ENCODE results near the gene PGM2L1. TPM values are rescaled to one million over a fixed set of nuclear protein-coding genes. Genes with fewer than 3 reads are reported as not detected.

Gene PGM2L1
- total and polyA plus RNA-seq, 8 donors, result under 0.01 to 12.5 (median 2.5) TPM

- no peak for DNase-seq
- WGBS, 5 donors, result 79 to 92% (median 87%) methylated on average over 1 of the region's 1 CpG
- H3K9me3 ChIP-seq, result peaks cover 0 to 25% (median 11%) of the 10 kb centered on the region in 4 donors
- peaks cover 0 to 31% (median 13%) of the 10 kb centered on the region in 4 donors for H3K4me1 ChIP-seq
- no peak overlapping the region for H3K4me3 ChIP-seq
- H3K27me3 ChIP-seq, result no peaks in the 10 kb centered on the region
- no peak for TF ChIP-seq EP300 (IDR thresholded peaks at IDR 0.05)
- no peak for TF ChIP-seq POLR2AphosphoS5 (IDR thresholded peaks at IDR 0.05)
- TF ChIP-seq, protein P1, sequence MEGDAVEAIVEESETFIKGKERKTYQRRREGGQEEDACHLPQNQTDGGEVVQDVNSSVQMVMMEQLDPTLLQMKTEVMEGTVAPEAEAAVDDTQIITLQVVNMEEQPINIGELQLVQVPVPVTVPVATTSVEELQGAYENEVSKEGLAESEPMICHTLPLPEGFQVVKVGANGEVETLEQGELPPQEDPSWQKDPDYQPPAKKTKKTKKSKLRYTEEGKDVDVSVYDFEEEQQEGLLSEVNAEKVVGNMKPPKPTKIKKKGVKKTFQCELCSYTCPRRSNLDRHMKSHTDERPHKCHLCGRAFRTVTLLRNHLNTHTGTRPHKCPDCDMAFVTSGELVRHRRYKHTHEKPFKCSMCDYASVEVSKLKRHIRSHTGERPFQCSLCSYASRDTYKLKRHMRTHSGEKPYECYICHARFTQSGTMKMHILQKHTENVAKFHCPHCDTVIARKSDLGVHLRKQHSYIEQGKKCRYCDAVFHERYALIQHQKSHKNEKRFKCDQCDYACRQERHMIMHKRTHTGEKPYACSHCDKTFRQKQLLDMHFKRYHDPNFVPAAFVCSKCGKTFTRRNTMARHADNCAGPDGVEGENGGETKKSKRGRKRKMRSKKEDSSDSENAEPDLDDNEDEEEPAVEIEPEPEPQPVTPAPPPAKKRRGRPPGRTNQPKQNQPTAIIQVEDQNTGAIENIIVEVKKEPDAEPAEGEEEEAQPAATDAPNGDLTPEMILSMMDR (IDR thresholded peaks at IDR 0.05), result no peak
- no peak for TF ChIP-seq POLR2A (IDR thresholded peaks at IDR 0.05)
- intact Hi-C loops (cut with DNase I; ENCODE audit: low total_unique reads), result no loop called here
- H3K36me3 ChIP-seq, result no peaks in the 10 kb centered on the region
- peak overlapping the region in 2 of 5 donors; percentile 13 to 47 for H3K27ac ChIP-seq
These were observed 79.8 kb downstream of the PGM2L1 start for GRCh38 chr11:74318241-74318932.

DNA sequence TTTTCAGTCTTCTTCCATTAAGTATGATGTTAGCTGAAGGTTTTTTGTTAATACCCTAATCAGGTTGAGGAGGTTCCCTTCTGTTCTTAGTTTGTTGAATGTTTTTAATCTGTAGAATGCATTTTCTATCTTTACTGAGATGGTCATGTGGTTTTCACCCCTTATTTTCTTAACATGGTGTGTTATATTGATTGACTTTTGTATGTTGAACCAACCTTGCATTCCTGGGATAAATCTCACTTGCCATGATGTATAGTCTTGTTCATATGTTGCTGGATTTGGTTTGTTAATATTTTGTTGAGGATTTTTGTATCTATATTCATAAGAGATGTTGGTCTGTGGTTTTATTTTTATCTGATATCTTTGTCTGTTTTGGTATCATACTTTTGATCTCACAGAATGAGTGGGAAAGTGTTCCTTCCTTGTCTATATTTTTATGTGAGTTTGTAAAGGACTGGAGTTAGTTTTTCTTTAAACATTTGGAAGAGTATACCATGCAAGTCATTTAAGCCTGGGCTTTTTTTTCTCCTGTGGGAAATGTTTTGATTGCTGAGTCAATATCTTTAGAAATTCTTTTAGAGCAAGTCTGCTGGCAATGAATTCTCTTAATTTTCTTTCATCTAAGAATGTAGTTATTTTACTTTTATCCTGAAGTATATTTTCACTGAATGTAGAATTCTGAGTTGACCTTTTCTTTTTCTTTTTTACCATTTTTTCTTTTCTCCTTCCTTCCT lies 81.3 kb downstream of the PGM2L1 start:
- H3K4me1 ChIP-seq, result peaks cover 0 to 21% (median 5%) of the 10 kb centered on the region in 4 donors
- no peak overlapping the region for H3K4me3 ChIP-seq
- TF ChIP-seq, protein P1 (IDR thresholded peaks at IDR 0.05), result no peak
- no peaks in the 10 kb centered on the region for H3K36me3 ChIP-seq
- no peak for DNase-seq
- H3K9me3 ChIP-seq, result peaks cover 0 to 25% (median 11%) of the 10 kb centered on the region in 4 donors
- intact Hi-C loops (cut with DNase I; ENCODE audit: low total_unique reads), result no loop called here
- H3K27ac ChIP-seq, result no peak overlapping the region
- no peaks in the 10 kb centered on the region for H3K27me3 ChIP-seq

- H3K4me3 ChIP-seq, result no peak overlapping the region
- intact Hi-C loops (cut with DNase I; ENCODE audit: low total_unique reads), result no loop called here
- WGBS, 5 donors, result 86 to 97% (median 90%) methylated on average over 1 of the region's 1 CpG
- peaks cover 0 to 23% (median 10%) of the 10 kb centered on the region in 4 donors for H3K9me3 ChIP-seq
- H3K27ac ChIP-seq, result no peak overlapping the region
- peaks cover 0 to 16% (median 5%) of the 10 kb centered on the region in 3 donors for H3K27me3 ChIP-seq
- H3K4me1 ChIP-seq, result peaks cover 10 to 16% (median 11%) of the 10 kb centered on the region in 4 donors
- H3K36me3 ChIP-seq, result no peaks in the 10 kb centered on the region
- TF ChIP-seq, protein P1 (IDR thresholded peaks at IDR 0.05), result no peak
- TF ChIP-seq EP300 (IDR thresholded peaks at IDR 0.05) (no peak), POLR2A (IDR thresholded peaks at IDR 0.05) (no peak), POLR2AphosphoS5 (IDR thresholded peaks at IDR 0.05) (no peak)
- DNase-seq, result no peak
These were observed 85.9 kb downstream of the PGM2L1 start for GRCh38 chr11:74312326-74312725.

DNA sequence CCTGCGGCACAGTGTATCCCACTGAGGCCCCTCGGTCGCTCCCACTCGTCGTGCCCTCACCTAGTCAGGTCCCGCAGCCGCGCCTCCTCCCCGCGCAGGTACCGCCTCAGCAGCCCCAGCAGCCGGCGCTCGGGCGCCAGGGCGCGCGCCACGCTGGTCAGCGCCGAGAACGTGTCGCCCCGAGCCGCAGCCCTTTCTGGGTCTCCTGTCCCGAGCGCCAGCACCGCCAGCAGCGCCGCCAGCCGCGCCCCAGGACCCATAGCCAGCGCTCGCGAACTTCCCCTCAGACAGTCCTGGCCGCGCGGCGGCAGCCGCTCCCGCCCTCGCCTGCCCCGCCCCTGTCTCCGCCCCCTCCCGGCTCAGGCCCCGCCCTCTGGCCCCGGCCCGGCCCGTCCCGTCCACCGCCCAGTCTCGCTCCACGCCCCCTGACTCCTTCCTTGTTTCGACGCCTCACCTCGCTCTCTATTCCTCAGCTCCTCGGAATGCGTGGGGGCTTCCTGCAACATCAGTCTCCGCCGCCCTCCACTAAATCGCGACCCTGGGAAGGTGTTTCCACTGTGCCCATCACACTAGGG lies 86.8 kb downstream of the PGM2L1 start, which contains the start of gene P4HA3:
Gene P4HA3, minus strand, starts transcription at position 289 of the 575 bp plus-strand sequence. Its CDS starts 29 bp downstream, at position 260.
- peak; percentile 77 to 82 for DNase-seq
- H3K27ac ChIP-seq, result peak within 1 kb of the TSS in 1 of 5 donors; percentile 37
- TF ChIP-seq POLR2A (IDR thresholded peaks at IDR 0.05) (no peak), POLR2AphosphoS5 (IDR thresholded peaks at IDR 0.05) (no peak), EP300 (IDR thresholded peaks at IDR 0.05) (no peak)
- TF ChIP-seq, protein P1 (IDR thresholded peaks at IDR 0.05), result no peak
- peaks cover 10 to 17% (median 11%) of the 10 kb centered on the region in 4 donors for H3K4me1 ChIP-seq
- peaks cover 0 to 14% (median 3%) of the 10 kb centered on the region in 4 donors for H3K9me3 ChIP-seq
- 4 to 9% (median 6%) methylated on average over 33 to 62 of the region's 62 CpGs for WGBS, 5 donors
- H3K36me3 ChIP-seq, result no peaks in the 10 kb centered on the region
- H3K4me3 ChIP-seq, result peak within 1 kb of the TSS; percentile 45 to 53 (median 50)
- H3K27me3 ChIP-seq, result peaks cover 0 to 16% (median 5%) of the 10 kb centered on the region in 3 donors
- intact Hi-C loops (cut with DNase I; ENCODE audit: low total_unique reads), result no loop called here

All from stomach (tissue), 9 donors.